ENCODE results near the gene PLA2G4D. TPM values are rescaled to one million over a fixed set of nuclear protein-coding genes. Genes with fewer than 3 reads are reported as not detected.

PLA2G4D gene
- total and polyA plus RNA-seq, 5 donors from 2014 or later = not detected

DNA sequence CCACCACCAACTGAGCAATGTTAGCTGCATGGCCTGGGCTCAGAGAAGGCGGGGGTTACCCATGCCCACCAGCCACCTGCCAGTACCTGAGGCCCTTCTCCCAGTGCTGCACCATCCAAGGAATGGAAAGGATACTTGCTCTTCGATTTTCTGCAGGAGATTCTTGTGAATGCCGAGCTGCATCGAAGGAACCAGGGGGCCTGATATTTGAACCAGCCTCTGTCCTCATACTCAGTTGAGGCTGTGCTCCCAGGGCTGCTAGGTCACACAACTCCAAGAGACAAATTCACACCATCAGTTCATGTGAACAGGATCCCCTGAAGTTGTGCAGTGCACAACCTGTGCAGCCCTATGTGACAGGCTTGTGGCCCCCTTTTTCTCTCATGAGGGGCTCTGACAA lies 44.0 kb upstream of the PLA2G4D start:
- no peaks in the 10 kb centered on the region for H3K27me3 ChIP-seq (ENCODE audit: control insufficient read depth, insufficient read depth, low read length)
- peaks cover 0 to 5% (median 1%) of the 10 kb centered on the region in 4 donors for H3K4me1 Mint-ChIP-seq
- no peak overlapping the region for H3K4me3 ChIP-seq (ENCODE audit: low read depth, low read length)
- no peaks in the 10 kb centered on the region for H3K4me1 ChIP-seq (ENCODE audit: control insufficient read depth, insufficient read depth, low read length, poor library complexity, severe bottlenecking)
- H3K27ac Mint-ChIP-seq = no peak overlapping the region
- ATAC-seq (ENCODE audit: low read depth in 2 of 2) (no peak), DNase-seq (no peak)
- peaks cover 19% of the 10 kb centered on the region for H3K27me3 Mint-ChIP-seq
- H3K4me3 Mint-ChIP-seq = no peak overlapping the region
- peaks cover under 1% of the 10 kb centered on the region for H3K36me3 Mint-ChIP-seq
- no peaks in the 10 kb centered on the region for H3K36me3 ChIP-seq (ENCODE audit: control insufficient read depth, insufficient read depth, low read length)
- H3K9me3 ChIP-seq (ENCODE audit: control insufficient read depth in 2 of 2, low read length in 2 of 2) = no peaks in the 10 kb centered on the region
- no peak overlapping the region for H3K27ac ChIP-seq (ENCODE audit: insufficient read depth, low read length, poor library complexity, severe bottlenecking)
- peaks cover 0 to 2% (median 0%) of the 10 kb centered on the region in 7 donors for H3K9me3 Mint-ChIP-seq

GRCh38 chr15:42137461-42138261 lies 43.3 kb upstream of the PLA2G4D start:
- ATAC-seq (ENCODE audit: low read depth in 2 of 2) (no peak), DNase-seq (peak in 2 of 3 donors; percentile 14 to 51)
- Mint-ChIP-seq H3K36me3 (peaks cover 2% of the 10 kb centered on the region), H3K4me3 (no peak overlapping the region), H3K9me3 (peaks cover 0 to 2% (median 0%) of the 10 kb centered on the region in 7 donors), H3K4me1 (peaks cover 0 to 5% (median 1%) of the 10 kb centered on the region in 4 donors), H3K27ac (no peak overlapping the region), H3K27me3 (peaks cover 22% of the 10 kb centered on the region)
- Histone ChIP-seq H3K36me3 (ENCODE audit: control insufficient read depth, insufficient read depth, low read length) (no peaks in the 10 kb centered on the region), H3K4me1 (ENCODE audit: control insufficient read depth, insufficient read depth, low read length, poor library complexity, severe bottlenecking) (no peaks in the 10 kb centered on the region), H3K27me3 (ENCODE audit: control insufficient read depth, insufficient read depth, low read length) (no peaks in the 10 kb centered on the region), H3K27ac (ENCODE audit: insufficient read depth, low read length, poor library complexity, severe bottlenecking) (no peak overlapping the region), H3K4me3 (ENCODE audit: low read depth, low read length) (no peak overlapping the region), H3K9me3 (ENCODE audit: control insufficient read depth in 2 of 2, low read length in 2 of 2) (no peaks in the 10 kb centered on the region)

DNA sequence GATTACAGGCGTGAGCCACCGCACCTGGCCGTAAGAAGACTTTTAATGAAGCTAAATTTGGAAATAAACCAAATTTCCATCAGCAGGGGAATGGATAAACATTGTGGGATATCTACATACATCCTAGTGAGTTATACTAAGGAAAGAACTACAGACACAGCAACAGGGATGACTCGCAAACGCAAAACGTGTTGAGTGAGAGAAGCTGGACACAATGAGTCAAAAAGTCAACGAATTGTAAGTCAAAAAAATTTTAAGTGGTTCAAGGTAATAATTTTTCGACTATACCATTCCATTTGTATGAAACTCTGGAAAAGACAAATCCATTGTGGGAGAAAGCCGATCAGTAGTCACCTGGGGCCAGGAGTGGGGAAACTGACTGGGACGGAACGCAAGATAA lies 42.2 kb upstream of the PLA2G4D start:
- H3K9me3 Mint-ChIP-seq = peaks cover 0 to 2% (median 0%) of the 10 kb centered on the region in 7 donors
- DNase-seq (no peak), ATAC-seq (ENCODE audit: low read depth in 2 of 2) (no peak)
- no peak overlapping the region for H3K4me3 Mint-ChIP-seq
- Histone ChIP-seq H3K27me3 (ENCODE audit: control insufficient read depth, insufficient read depth, low read length) (peaks cover under 1% of the 10 kb centered on the region), H3K4me3 (ENCODE audit: low read depth, low read length) (no peak overlapping the region), H3K4me1 (ENCODE audit: control insufficient read depth, insufficient read depth, low read length, poor library complexity, severe bottlenecking) (no peaks in the 10 kb centered on the region), H3K9me3 (ENCODE audit: control insufficient read depth in 2 of 2, low read length in 2 of 2) (no peaks in the 10 kb centered on the region), H3K27ac (ENCODE audit: insufficient read depth, low read length, poor library complexity, severe bottlenecking) (no peak overlapping the region), H3K36me3 (ENCODE audit: control insufficient read depth, insufficient read depth, low read length) (no peaks in the 10 kb centered on the region)
- H3K4me1 Mint-ChIP-seq = peaks cover 0 to 5% (median 1%) of the 10 kb centered on the region in 4 donors
- H3K27ac Mint-ChIP-seq = no peak overlapping the region
- H3K36me3 Mint-ChIP-seq = peaks cover 2% of the 10 kb centered on the region
- H3K27me3 Mint-ChIP-seq = peaks cover 22% of the 10 kb centered on the region

- H3K9me3 ChIP-seq (ENCODE audit: control insufficient read depth in 2 of 2, low read length in 2 of 2) = no peaks in the 10 kb centered on the region
- ATAC-seq (ENCODE audit: low read depth in 2 of 2) (no peak), DNase-seq (no peak)
- Mint-ChIP-seq H3K4me1 (peaks cover 0 to 5% (median 1%) of the 10 kb centered on the region in 4 donors), H3K27me3 (peaks cover 28% of the 10 kb centered on the region), H3K36me3 (peaks cover 2% of the 10 kb centered on the region), H3K9me3 (peaks cover 0 to 2% (median 0%) of the 10 kb centered on the region in 7 donors), H3K4me3 (no peak overlapping the region), H3K27ac (no peak overlapping the region)
- no peaks in the 10 kb centered on the region for H3K4me1 ChIP-seq (ENCODE audit: control insufficient read depth, insufficient read depth, low read length, poor library complexity, severe bottlenecking)
- H3K27ac ChIP-seq (ENCODE audit: insufficient read depth, low read length, poor library complexity, severe bottlenecking) = no peak overlapping the region
- peaks cover 8% of the 10 kb centered on the region for H3K27me3 ChIP-seq (ENCODE audit: control insufficient read depth, insufficient read depth, low read length)
- no peaks in the 10 kb centered on the region for H3K36me3 ChIP-seq (ENCODE audit: control insufficient read depth, insufficient read depth, low read length)
- H3K4me3 ChIP-seq (ENCODE audit: low read depth, low read length) = no peak overlapping the region
These were observed 41.0 kb upstream of the PLA2G4D start for GRCh38 chr15:42135351-42135750.

DNA sequence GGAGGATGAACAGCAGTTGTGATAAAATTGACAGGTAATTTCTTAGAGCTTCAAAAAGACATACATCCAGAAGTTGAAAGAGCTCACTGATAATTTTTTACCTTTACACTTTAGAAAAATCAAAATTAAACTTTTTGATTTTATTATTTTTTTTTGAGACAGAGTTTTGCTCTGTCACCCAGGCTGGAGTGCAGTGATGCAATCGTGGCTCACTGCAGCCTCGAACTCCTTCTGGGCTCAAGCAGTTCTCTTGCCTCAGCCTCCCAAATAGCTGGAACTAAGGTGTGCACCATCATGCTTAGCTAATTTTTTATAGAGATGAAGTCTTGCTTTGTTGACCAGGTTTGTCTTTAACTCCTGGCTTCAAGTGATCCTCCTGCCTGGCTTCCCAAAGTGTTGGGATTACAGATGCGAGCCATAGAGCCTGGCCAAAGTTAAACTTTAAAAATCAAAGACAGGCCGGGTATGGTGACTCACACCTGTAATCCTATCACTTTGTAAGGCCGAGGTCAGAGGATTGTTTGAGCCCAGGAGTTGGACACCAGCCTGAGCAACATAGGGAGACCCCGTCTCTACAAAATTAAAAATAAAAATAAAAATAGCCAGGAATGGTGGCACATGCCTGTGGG lies 40.4 kb upstream of the PLA2G4D start:
- peaks cover 0 to 2% (median 0%) of the 10 kb centered on the region in 7 donors for H3K9me3 Mint-ChIP-seq
- no peak overlapping the region for H3K27ac ChIP-seq (ENCODE audit: insufficient read depth, low read length, poor library complexity, severe bottlenecking)
- H3K4me3 Mint-ChIP-seq = no peak overlapping the region
- DNase-seq (no peak), ATAC-seq (ENCODE audit: low read depth in 2 of 2) (no peak)
- H3K4me1 Mint-ChIP-seq = peaks cover 0 to 5% (median 1%) of the 10 kb centered on the region in 4 donors
- H3K27ac Mint-ChIP-seq = no peak overlapping the region
- no peak overlapping the region for H3K4me3 ChIP-seq (ENCODE audit: low read depth, low read length)
- H3K36me3 ChIP-seq (ENCODE audit: control insufficient read depth, insufficient read depth, low read length) = no peaks in the 10 kb centered on the region
- no peaks in the 10 kb centered on the region for H3K9me3 ChIP-seq (ENCODE audit: control insufficient read depth in 2 of 2, low read length in 2 of 2)
- peaks cover 2% of the 10 kb centered on the region for H3K36me3 Mint-ChIP-seq
- H3K27me3 ChIP-seq (ENCODE audit: control insufficient read depth, insufficient read depth, low read length) = peaks cover 11% of the 10 kb centered on the region
- peaks cover 33% of the 10 kb centered on the region for H3K27me3 Mint-ChIP-seq
- no peaks in the 10 kb centered on the region for H3K4me1 ChIP-seq (ENCODE audit: control insufficient read depth, insufficient read depth, low read length, poor library complexity, severe bottlenecking)

- H3K4me3 Mint-ChIP-seq = no peak overlapping the region
- H3K36me3 Mint-ChIP-seq = peaks cover 2% of the 10 kb centered on the region
- Histone ChIP-seq H3K27me3 (ENCODE audit: control insufficient read depth, insufficient read depth, low read length) (peaks cover 11% of the 10 kb centered on the region), H3K4me1 (ENCODE audit: control insufficient read depth, insufficient read depth, low read length, poor library complexity, severe bottlenecking) (no peaks in the 10 kb centered on the region), H3K9me3 (ENCODE audit: control insufficient read depth in 2 of 2, low read length in 2 of 2) (no peaks in the 10 kb centered on the region), H3K4me3 (ENCODE audit: low read depth, low read length) (no peak overlapping the region), H3K27ac (ENCODE audit: insufficient read depth, low read length, poor library complexity, severe bottlenecking) (no peak overlapping the region), H3K36me3 (ENCODE audit: control insufficient read depth, insufficient read depth, low read length) (no peaks in the 10 kb centered on the region)
- DNase-seq (peak in 2 of 3 donors; percentile 22 to 58), ATAC-seq (ENCODE audit: low read depth in 2 of 2) (peak in 1 of 2 donors; percentile 48)
- peaks cover 37% of the 10 kb centered on the region for H3K27me3 Mint-ChIP-seq
- peaks cover 0 to 2% (median 0%) of the 10 kb centered on the region in 7 donors for H3K9me3 Mint-ChIP-seq
- H3K4me1 Mint-ChIP-seq = peaks cover 0 to 5% (median 1%) of the 10 kb centered on the region in 4 donors
- no peak overlapping the region for H3K27ac Mint-ChIP-seq
These were observed 39.6 kb upstream of the PLA2G4D start for GRCh38 chr15:42133886-42134502.

DNA sequence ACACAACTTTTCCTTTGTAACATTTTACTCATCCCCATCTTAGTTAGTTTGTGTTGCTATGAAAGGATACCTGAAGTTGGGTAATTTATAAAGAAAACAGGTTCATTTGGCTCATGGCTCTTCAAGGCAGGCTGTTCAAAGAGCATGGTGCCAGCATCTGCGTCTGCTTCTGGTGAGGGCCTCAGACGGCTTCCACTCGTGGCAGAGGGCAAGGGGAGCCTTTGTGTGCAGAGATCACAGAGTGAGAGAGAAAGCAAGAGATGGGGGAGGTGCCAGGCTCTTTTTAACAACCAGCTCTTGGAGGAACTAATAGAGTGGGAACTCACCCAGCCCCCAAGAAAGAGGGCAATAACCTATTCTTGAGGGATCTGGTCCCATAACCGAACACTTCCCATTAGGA lies 39.0 kb upstream of the PLA2G4D start:
- no peak for ATAC-seq (ENCODE audit: low read depth in 2 of 2)
- H3K4me1 Mint-ChIP-seq = peaks cover 0 to 5% (median 1%) of the 10 kb centered on the region in 4 donors
- H3K27me3 ChIP-seq (ENCODE audit: control insufficient read depth, insufficient read depth, low read length) = peaks cover 11% of the 10 kb centered on the region
- H3K36me3 ChIP-seq (ENCODE audit: control insufficient read depth, insufficient read depth, low read length) = no peaks in the 10 kb centered on the region
- DNase-seq = no peak
- H3K4me1 ChIP-seq (ENCODE audit: control insufficient read depth, insufficient read depth, low read length, poor library complexity, severe bottlenecking) = no peaks in the 10 kb centered on the region
- H3K27ac Mint-ChIP-seq = no peak overlapping the region
- H3K4me3 ChIP-seq (ENCODE audit: low read depth, low read length) = no peak overlapping the region
- peaks cover 2% of the 10 kb centered on the region for H3K36me3 Mint-ChIP-seq
- H3K9me3 ChIP-seq (ENCODE audit: control insufficient read depth in 2 of 2, low read length in 2 of 2) = no peaks in the 10 kb centered on the region
- H3K4me3 Mint-ChIP-seq = no peak overlapping the region
- H3K27me3 Mint-ChIP-seq = peaks cover 38% of the 10 kb centered on the region
- H3K9me3 Mint-ChIP-seq = peaks cover 0 to 2% (median 0%) of the 10 kb centered on the region in 7 donors
- no peak overlapping the region for H3K27ac ChIP-seq (ENCODE audit: insufficient read depth, low read length, poor library complexity, severe bottlenecking)
